GM12891 (cell line): Measurements from ENCODE around the gene LIN9.

Experiments used
- POLR2A ChIP-seq: IDR thresholded peaks from 2 replicates; pipeline ENCODE4 v1.6.1; 2011; ENCODE audit warnings: low read depth, low read length, control low read depth
- POLR2AphosphoS5 ChIP-seq: IDR thresholded peaks from 2 replicates; pipeline ENCODE4 v1.6.1; 2011; ENCODE audit warnings: low read depth, low read length, control low read depth
- POU2F2 ChIP-seq: IDR thresholded peaks from 2 replicates; pipeline ENCODE4 v1.6.1; 2011; ENCODE audit warnings: low read depth, mild to moderate bottlenecking, control low read depth, low read length, moderate library complexity

GRCh38 chr1:226304291-226304955 lies 4.5 kb downstream of the LIN9 start:
- TF ChIP-seq POLR2A (no peak), POLR2AphosphoS5 (no peak), POU2F2 (no peak)
